Measurements from ENCODE around the gene FEZF2.

Gene FEZF2

DNA sequence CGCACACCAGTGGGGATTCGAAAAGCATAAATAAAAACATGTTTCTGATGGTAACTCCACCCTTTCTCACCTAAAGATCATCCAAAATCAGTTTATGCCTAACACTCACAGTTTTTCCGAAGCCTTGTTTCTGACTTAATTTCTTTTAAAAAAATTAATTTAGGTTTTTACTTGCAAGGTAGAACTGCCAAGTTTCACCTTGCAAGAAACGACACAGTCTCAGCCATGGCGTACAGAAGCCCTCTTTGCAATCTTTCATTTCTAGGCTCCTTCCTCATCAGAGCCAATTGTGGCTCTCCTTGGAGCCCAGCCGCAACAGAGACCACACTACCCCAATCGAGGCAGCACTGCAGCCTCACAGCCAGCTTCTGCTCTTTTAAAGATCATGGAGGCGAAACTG, 31.0 kb upstream of the FEZF2 start:
- no peaks in the 10 kb centered on the region for H4K20me1 ChIP-seq
- TF ChIP-seq Cebpa-rat (IDR thresholded peaks at IDR 0.05) = no peak
- H3K4me3 ChIP-seq = no peak overlapping the region
- H3K9ac ChIP-seq = no peak overlapping the region
- H3K4me2 ChIP-seq = no peak overlapping the region
- no peaks in the 10 kb centered on the region for H3K9me3 ChIP-seq (replicated peaks in 1 of 11)
- H3K36me3 ChIP-seq = no peaks in the 10 kb centered on the region
- H3K4me1 ChIP-seq = no peaks in the 10 kb centered on the region
- no peaks in the 10 kb centered on the region for H3K27me3 ChIP-seq
- H3K27ac ChIP-seq = no peak overlapping the region

DNA sequence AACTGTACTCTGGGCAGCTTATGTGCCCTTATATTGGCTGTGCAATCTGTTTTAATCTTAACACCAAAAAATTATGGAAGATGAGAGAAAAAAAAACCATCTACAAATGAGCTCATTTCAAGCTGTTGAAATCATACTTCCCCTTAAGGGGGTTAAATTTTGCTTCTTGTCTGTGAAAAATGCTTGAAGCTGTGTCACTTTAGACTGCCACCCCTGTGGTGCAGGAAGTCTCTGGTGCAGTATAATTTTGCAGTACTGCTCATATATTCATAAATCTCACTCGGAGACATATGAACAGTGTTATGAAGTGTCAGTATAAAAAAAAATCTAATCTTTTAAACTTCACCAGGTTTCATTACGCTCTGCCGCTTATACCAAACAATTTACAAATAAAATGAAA, 30.4 kb upstream of the FEZF2 start:
- Histone ChIP-seq H3K36me3 (no peaks in the 10 kb centered on the region), H3K4me3 (no peak overlapping the region), H4K20me1 (no peaks in the 10 kb centered on the region), H3K27ac (no peak overlapping the region), H3K4me1 (no peaks in the 10 kb centered on the region), H3K27me3 (no peaks in the 10 kb centered on the region), H3K9ac (no peak overlapping the region), H3K4me2 (no peak overlapping the region), H3K9me3 (replicated peaks in 1 of 11) (no peaks in the 10 kb centered on the region)
- TF ChIP-seq Cebpa-rat (IDR thresholded peaks at IDR 0.05) = no peak

DNA sequence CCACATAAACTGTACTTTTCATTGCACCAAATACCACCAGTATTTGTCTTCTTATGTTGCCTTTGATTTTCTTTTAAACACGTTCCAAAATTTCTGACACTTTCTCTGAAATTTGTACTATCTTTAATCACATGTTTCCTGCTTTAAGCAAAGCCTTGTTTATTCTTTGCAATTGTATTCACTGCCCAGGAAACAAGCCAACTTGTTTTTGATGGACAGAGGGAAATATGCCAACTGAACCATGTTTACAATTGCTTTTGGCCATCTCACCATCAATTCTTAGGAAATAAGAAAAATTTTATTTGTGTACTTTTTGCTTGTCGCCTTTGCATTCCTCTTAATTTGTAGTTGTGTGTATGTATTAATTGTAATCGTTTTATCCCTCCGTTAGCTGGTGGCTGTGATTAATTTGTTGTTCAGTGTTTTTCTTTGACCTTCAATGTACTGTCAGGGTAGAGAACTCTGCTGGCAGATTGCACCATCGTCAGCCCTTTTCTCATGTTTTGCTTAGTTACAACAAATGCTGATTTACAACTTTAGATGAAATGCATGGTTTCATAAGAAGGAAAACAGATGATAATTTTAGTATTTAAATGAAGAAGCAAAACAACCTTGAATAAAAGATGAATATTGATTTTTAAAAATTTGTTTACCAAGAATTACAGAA, 19.4 kb upstream of the FEZF2 start:
- no peak overlapping the region for H3K27ac ChIP-seq
- no peaks in the 10 kb centered on the region for H3K4me1 ChIP-seq
- H4K20me1 ChIP-seq = no peaks in the 10 kb centered on the region
- no peaks in the 10 kb centered on the region; a peak in 1 of 22 replicates for H3K9me3 ChIP-seq (replicated peaks in 1 of 11)
- H3K9ac ChIP-seq = no peak overlapping the region
- H3K27me3 ChIP-seq = no peaks in the 10 kb centered on the region
- TF ChIP-seq Cebpa-rat (IDR thresholded peaks at IDR 0.05) = no peak
- H3K4me3 ChIP-seq = no peak overlapping the region
- H3K36me3 ChIP-seq = no peaks in the 10 kb centered on the region
- no peak overlapping the region for H3K4me2 ChIP-seq

DNA sequence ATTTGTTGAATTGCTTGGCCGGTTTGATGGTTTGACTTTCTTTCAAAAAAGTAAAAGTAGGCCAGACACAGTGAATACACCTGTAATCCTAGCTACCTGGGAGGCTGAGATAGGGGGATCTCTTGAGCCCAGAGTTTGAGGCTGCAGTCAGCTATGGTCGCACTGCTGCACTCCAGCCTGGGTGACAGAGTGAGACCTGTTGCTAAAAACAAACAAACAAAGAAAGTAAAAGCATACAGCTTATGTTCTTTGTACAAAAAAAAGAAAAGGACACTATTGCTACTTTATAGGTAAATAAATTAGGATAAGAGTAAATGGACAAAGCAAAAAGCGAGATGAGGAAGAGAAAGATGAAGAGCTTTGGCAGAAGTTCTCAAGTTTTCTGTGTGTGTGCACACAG, 13.9 kb upstream of the FEZF2 start:
- no peak overlapping the region for H3K4me2 ChIP-seq
- H4K20me1 ChIP-seq = no peaks in the 10 kb centered on the region
- no peak overlapping the region for H3K27ac ChIP-seq
- no peaks in the 10 kb centered on the region for H3K27me3 ChIP-seq
- TF ChIP-seq Cebpa-rat (IDR thresholded peaks at IDR 0.05) = no peak
- H3K9me3 ChIP-seq (replicated peaks in 1 of 11) = peaks cover 0 to 6% (median 0%) of the 10 kb centered on the region in 11 experiments; a peak in 2 of 22 replicates
- no peak overlapping the region for H3K9ac ChIP-seq
- no peaks in the 10 kb centered on the region for H3K36me3 ChIP-seq
- no peak overlapping the region for H3K4me3 ChIP-seq
- no peaks in the 10 kb centered on the region for H3K4me1 ChIP-seq

DNA sequence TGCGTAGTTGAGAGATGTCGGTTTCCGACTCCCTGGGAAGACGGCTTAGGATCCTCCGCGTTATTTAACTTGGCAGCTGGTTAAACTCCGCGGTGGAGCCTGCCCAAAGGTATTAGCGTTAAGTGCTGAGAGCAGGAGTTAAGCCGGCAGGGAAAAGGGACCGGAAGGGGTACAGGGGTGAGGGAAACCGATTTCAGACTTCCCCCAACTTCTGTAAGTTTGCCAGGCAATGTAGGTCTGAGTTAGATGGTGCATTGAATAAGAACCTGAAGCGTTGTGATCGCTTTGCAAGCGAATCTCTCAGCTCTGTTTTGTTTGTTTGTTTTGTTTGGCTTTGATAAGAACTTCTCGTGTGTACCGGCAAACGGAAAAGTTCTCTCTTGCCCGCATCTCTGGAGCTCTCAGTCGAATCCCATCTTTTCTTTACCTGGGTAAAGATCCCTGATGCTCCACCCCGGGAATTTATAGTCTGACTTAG, 6.0 kb upstream of the FEZF2 start:
- H3K9me3 ChIP-seq (replicated peaks in 1 of 11) = peaks cover 9 to 36% (median 24%) of the 10 kb centered on the region in 11 experiments; a peak in 20 of 22 replicates
- no peaks in the 10 kb centered on the region for H3K4me1 ChIP-seq
- H4K20me1 ChIP-seq = no peaks in the 10 kb centered on the region
- H3K9ac ChIP-seq = no peak overlapping the region
- H3K27me3 ChIP-seq = peaks cover 0 to 18% (median 3%) of the 10 kb centered on the region in 11 experiments; a peak in 8 of 22 replicates
- no peak overlapping the region for H3K4me2 ChIP-seq
- no peak for TF ChIP-seq Cebpa-rat (IDR thresholded peaks at IDR 0.05)
- H3K27ac ChIP-seq = no peak overlapping the region
- H3K4me3 ChIP-seq = no peak overlapping the region
- no peaks in the 10 kb centered on the region for H3K36me3 ChIP-seq

DNA sequence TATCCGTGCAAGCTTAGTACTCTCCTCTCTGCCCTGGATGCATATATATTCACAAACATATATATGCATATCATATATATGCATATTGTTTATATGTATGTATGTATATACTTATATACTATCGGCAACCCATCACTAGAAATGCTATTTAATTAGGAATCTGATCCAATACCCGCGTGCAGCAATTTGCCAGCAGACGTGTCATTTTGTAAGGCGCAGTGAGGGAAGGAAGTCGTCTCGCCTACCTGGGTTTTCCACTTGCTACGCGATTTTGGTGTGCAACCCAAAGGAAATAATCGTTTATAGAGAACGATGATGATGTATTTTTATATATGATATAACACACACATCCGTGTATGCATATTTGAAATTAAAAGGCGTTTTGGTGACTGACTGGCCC, 5.6 kb upstream of the FEZF2 start:
- Histone ChIP-seq H3K27ac (no peak overlapping the region), H3K9ac (no peak overlapping the region), H3K4me3 (no peak overlapping the region), H4K20me1 (no peaks in the 10 kb centered on the region), H3K4me2 (no peak overlapping the region), H3K9me3 (replicated peaks in 1 of 11) (peaks cover 13 to 41% (median 28%) of the 10 kb centered on the region in 11 experiments), H3K27me3 (peaks cover 0 to 22% (median 4%) of the 10 kb centered on the region in 11 experiments; a peak in 8 of 22 replicates), H3K36me3 (no peaks in the 10 kb centered on the region), H3K4me1 (no peaks in the 10 kb centered on the region)
- TF ChIP-seq Cebpa-rat (IDR thresholded peaks at IDR 0.05) = no peak

DNA sequence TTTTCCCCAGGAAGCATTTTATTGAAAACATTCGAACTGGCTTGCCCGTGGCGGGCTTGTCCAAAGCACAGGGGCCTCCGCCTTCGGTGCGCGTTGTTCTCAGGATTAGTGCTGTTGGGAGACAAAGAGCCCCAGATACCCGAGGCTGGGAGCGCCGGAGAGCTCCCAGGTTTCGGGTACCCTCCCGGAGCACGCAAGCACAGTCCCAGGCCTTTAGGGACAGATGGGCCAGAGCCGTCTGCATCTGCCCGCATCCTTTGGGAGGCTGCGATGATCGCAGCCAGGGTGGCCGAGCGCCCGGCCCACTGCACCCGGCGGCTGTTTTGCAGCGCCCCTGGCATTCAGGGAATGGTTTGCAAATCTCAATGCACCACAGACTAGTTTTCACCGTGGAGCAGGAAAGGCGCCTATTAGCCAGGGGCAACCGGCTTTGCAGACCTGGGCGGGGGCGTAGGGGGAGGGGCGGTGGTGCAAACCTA, 5.0 kb upstream of the FEZF2 start:
- Histone ChIP-seq H3K4me1 (no peaks in the 10 kb centered on the region), H3K9ac (no peak overlapping the region), H3K4me2 (no peak overlapping the region), H3K36me3 (no peaks in the 10 kb centered on the region), H3K4me3 (no peak overlapping the region), H3K9me3 (replicated peaks in 1 of 11) (peaks cover 19 to 46% (median 34%) of the 10 kb centered on the region in 11 experiments), H3K27ac (no peak overlapping the region), H3K27me3 (peaks cover 0 to 22% (median 4%) of the 10 kb centered on the region in 11 experiments; a peak in 8 of 22 replicates), H4K20me1 (no peaks in the 10 kb centered on the region)
- TF ChIP-seq Cebpa-rat (IDR thresholded peaks at IDR 0.05) = no peak

DNA sequence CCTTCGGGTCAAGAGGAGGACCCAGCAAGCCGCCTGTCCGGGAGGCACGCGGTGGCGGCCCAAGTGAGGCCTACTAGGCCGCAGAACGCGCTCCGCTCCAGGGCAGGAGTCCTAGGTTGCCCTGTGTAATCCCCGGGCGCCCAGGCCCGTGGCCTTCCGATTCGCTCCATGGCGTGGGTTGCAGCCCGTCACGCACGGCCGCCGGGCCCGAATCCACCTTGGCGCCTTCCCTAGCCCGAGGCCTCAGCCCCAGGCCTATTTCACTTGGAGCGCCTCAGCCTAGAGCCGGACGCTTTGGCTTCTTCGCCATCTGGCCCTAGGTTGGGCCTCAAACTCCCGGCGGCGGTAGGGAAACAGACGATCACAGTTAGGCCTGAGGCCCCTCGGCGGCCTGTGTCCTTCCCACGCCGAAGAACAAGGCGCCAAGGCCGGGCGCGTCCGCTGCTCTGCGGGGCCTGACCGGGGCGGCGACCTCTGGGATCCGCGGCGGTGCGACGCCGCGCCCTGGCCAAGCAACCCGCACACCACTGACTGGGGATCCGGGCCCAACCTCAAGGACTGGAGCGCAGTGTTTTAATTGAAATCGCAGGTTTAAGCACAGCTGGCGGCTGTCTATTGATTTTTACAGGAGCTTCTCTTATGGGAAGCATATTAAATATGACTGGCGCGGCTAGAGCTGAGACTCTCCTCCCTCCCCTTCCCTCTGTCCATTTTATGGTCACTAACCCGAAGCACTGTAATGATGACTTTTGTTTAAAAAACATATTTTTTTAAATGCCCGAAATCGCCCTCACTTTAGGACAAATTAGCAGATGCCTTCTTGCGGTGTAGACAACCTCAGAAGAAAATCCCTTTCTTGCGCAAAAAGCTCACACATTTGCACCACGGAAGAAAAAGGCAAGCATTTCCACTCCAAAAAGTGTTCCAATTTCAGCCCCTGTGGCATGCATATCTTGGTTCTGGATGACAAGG, 3.8 kb upstream of the FEZF2 start:
- Histone ChIP-seq H3K4me1 (no peaks in the 10 kb centered on the region), H3K4me2 (no peak overlapping the region)
- TF ChIP-seq Cebpa-rat (IDR thresholded peaks at IDR 0.05) = no peak

DNA sequence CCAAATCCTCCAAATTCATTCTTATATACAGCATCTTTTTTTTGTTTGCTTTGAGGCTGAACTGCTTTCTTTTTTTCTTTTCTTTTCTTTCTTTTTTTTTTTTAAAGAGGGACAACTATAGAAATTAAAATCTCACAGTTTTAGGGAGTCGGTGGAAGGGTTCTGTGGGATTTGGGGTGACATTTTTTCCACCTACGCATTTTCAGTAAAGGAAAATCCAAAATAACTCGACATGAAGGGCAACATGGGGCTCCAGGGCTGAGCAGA, 3.0 kb upstream of the FEZF2 start:
- Histone ChIP-seq H4K20me1 (no peaks in the 10 kb centered on the region), H3K27ac (no peak overlapping the region), H3K4me3 (no peak overlapping the region), H3K9ac (no peak overlapping the region), H3K4me1 (no peaks in the 10 kb centered on the region), H3K9me3 (replicated peaks in 1 of 11) (peaks cover 37 to 66% (median 53%) of the 10 kb centered on the region in 11 experiments), H3K36me3 (no peaks in the 10 kb centered on the region), H3K4me2 (no peak overlapping the region), H3K27me3 (peaks cover 0 to 22% (median 4%) of the 10 kb centered on the region in 11 experiments; a peak in 8 of 22 replicates)
- TF ChIP-seq Cebpa-rat (IDR thresholded peaks at IDR 0.05) = no peak

More for the DNA sequence above, 3.8 kb upstream of the FEZF2 start:
- H3K4me3 ChIP-seq = no peak overlapping the region
- no peaks in the 10 kb centered on the region for H3K36me3 ChIP-seq
- no peak overlapping the region for H3K27ac ChIP-seq
- H4K20me1 ChIP-seq = no peaks in the 10 kb centered on the region
- H3K27me3 ChIP-seq = peaks cover 0 to 22% (median 4%) of the 10 kb centered on the region in 11 experiments; a peak in 8 of 22 replicates
- no peak overlapping the region for H3K9ac ChIP-seq
- H3K9me3 ChIP-seq (replicated peaks in 1 of 11) = peaks cover 29 to 58% (median 45%) of the 10 kb centered on the region in 11 experiments

All from BLaER1 treated with 17β-estradiol and CSF1 and Interleukin-3, amounts not matched to agents 10 nM and 100 nM (cell line).